GM12878 (cell line): ENCODE data around the gene BNIP5. TPM values are rescaled to one million over a fixed set of nuclear protein-coding genes. Genes with fewer than 3 reads are reported as not detected.

Source experiments
- ATF3 ChIP-seq: IDR thresholded peaks from 2 replicates; pipeline ENCODE4 v1.6.1; 2011; ENCODE audit warnings: low read depth, mild to moderate bottlenecking, low read length, moderate library complexity, borderline replicate concordance; ENCODE audit errors: extremely low read depth
- EGR1 ChIP-seq, 2 experiments: IDR thresholded peaks; 1 replicate in 1 of 2; 2 replicates in 1 of 2; pipeline ENCODE4 v1.6.1; 2011 to 2012; ENCODE audit warnings: low read depth in 2 of 2, low read length in 2 of 2, borderline replicate concordance in 1 of 2, mild to moderate bottlenecking in 1 of 2, moderate library complexity in 1 of 2
- RELB ChIP-seq: fragments of 450-650 bp; IDR thresholded peaks from 2 replicates; pipeline ENCODE4 v1.6.1; 2017; ENCODE audit warnings: low read depth, mild to moderate bottlenecking, moderate library complexity
- SP1 ChIP-seq: IDR thresholded peaks from one replicate; pipeline ENCODE4 v1.6.1; 2011; ENCODE audit warnings: low read depth, low read length
- USF2 ChIP-seq: IDR thresholded peaks from 2 replicates; pipeline ENCODE4 v1.6.1; 2011; ENCODE audit warnings: low read depth, low read length, improper control_type of control experiment, borderline replicate concordance
- ZBED1 ChIP-seq: IDR thresholded peaks from 2 replicates; pipeline ENCODE4 v1.6.1; 2016; ENCODE audit warnings: borderline replicate concordance
- polyA plus RNA-seq, 11 experiments: library from polyadenylated mRNA; depleted of rRNA in 4 of 11; unstranded in 6 of 11; stranded (reverse) in 5 of 11; fragments of >200 nt; fragmentation: Nextera tagmentation in 4 of 11; fragmentation: Illumina TruSeq in 1 of 11; extraction: Ambion mirVana in 4 of 11; extraction: Trizol in 1 of 11; gene quantifications; 1 replicate in 1 of 11; 2 replicates in 10 of 11; pipeline versions ENCODE4 v1.2.1 to v1.2.3, GENCODE V29; 2011 to 2016; ENCODE audit warnings: inconsistent platforms in 2 of 11, missing spikeins in 2 of 11, low read depth in 1 of 11
- total RNA-seq, 4 experiments: library from RNA; depleted of rRNA in 3 of 4; stranded (reverse); fragments of >200 nt in 3 of 4; fragmentation: Illumina TruSeq in 1 of 4; extraction: Trizol in 1 of 4; gene quantifications; 2 replicates each; pipeline versions ENCODE4 v1.2.1 to v1.2.3, GENCODE V29; 2013 to 2021
- TF ChIP-seq, protein P1 (sequence below): fragments of 450-650 bp; IDR thresholded peaks from 2 replicates; pipeline ENCODE4 v1.6.1; 2017; ENCODE audit warnings: mild to moderate bottlenecking, moderate library complexity
- TF ChIP-seq, protein P2 (sequence below): IDR thresholded peaks from 2 replicates; pipeline ENCODE4 v1.6.1; 2012; ENCODE audit warnings: low read depth, low read length, improper control_type of control experiment

Gene BNIP5
- total and polyA plus RNA-seq, 10 of the 15 experiments (the other 5 are each of a cell fraction or from before 2014, with no cell fraction given) = 0.02 to 0.68 (median 0.05) TPM; not detected in 2

DNA sequence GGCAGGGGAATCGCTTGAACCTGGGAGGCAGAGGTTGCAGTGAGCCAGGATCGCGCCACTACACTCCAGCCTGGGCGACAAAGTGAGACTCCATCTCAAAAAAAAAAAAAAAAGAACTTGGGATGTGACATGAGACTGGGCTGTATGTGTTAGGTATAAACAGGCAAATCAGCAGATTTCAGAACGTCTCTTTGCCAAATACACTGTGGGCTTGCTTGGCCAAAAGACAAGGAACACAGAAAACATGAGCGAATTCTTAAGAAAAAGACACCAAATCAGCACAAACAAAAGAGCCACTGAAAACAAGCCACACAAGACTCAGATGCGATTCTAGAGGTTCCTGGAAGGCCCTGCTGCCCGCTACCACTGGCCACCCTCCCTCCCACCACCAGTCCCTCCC is 38.3 kb upstream of the BNIP5 start (continued):
- TF ChIP-seq EGR1 (IDR thresholded peaks at IDR 0.05; ENCODE audit: borderline replicate concordance in 1 of 2, low read depth in 2 of 2, low read length in 2 of 2) = no peak
- TF ChIP-seq USF2 = no peak
- no peak for TF ChIP-seq SP1
- TF ChIP-seq, protein P1, sequence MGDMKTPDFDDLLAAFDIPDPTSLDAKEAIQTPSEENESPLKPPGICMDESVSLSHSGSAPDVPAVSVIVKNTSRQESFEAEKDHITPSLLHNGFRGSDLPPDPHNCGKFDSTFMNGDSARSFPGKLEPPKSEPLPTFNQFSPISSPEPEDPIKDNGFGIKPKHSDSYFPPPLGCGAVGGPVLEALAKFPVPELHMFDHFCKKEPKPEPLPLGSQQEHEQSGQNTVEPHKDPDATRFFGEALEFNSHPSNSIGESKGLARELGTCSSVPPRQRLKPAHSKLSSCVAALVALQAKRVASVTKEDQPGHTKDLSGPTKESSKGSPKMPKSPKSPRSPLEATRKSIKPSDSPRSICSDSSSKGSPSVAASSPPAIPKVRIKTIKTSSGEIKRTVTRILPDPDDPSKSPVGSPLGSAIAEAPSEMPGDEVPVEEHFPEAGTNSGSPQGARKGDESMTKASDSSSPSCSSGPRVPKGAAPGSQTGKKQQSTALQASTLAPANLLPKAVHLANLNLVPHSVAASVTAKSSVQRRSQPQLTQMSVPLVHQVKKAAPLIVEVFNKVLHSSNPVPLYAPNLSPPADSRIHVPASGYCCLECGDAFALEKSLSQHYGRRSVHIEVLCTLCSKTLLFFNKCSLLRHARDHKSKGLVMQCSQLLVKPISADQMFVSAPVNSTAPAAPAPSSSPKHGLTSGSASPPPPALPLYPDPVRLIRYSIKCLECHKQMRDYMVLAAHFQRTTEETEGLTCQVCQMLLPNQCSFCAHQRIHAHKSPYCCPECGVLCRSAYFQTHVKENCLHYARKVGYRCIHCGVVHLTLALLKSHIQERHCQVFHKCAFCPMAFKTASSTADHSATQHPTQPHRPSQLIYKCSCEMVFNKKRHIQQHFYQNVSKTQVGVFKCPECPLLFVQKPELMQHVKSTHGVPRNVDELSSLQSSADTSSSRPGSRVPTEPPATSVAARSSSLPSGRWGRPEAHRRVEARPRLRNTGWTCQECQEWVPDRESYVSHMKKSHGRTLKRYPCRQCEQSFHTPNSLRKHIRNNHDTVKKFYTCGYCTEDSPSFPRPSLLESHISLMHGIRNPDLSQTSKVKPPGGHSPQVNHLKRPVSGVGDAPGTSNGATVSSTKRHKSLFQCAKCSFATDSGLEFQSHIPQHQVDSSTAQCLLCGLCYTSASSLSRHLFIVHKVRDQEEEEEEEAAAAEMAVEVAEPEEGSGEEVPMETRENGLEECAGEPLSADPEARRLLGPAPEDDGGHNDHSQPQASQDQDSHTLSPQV = no peak
- TF ChIP-seq ATF3 = no peak
- no peak for TF ChIP-seq ZBED1
- TF ChIP-seq, protein P2, sequence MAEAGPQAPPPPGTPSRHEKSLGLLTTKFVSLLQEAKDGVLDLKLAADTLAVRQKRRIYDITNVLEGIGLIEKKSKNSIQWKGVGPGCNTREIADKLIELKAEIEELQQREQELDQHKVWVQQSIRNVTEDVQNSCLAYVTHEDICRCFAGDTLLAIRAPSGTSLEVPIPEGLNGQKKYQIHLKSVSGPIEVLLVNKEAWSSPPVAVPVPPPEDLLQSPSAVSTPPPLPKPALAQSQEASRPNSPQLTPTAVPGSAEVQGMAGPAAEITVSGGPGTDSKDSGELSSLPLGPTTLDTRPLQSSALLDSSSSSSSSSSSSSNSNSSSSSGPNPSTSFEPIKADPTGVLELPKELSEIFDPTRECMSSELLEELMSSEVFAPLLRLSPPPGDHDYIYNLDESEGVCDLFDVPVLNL = no peak
- no peak for TF ChIP-seq RELB
